GM12878 (cell line): Measurements from ENCODE around the gene FAM228A. TPM values are rescaled to one million over a fixed set of nuclear protein-coding genes. Genes with fewer than 3 reads are reported as not detected.

Experiments used
- ATAC-seq: fragments of 200-7000 bp; cut with Tn5 transposase; 3 replicates; pipeline ENCODE4 v1.9.1; 2020; ENCODE audit warnings: mild to moderate bottlenecking, moderate library complexity
- BruUV-seq: library from RNA; stranded (reverse); fragments of 400-500 nt; replicated peaks from 2 replicates; lab custom pipeline; 2021; lab: Mats Ljungman, UMichigan
- CTCF ChIA-PET: fragments of 300-600 bp; sonication (Branson Sonifier 250); formaldehyde crosslinking; extraction: SDS; loops from one replicate; lab custom pipeline; 2021; ENCODE audit warnings: inconsistent platforms; lab: Yijun Ruan, JAX
- POLR2A ChIA-PET: fragments of 350-600 bp; formaldehyde crosslinking; extraction: SDS; loops from one replicate; lab custom pipeline; 2021; ENCODE audit warnings: inconsistent platforms; lab: Charles Lee
- RAD21 ChIA-PET: fragments of 300-600 bp; sonication (Branson Sonifier 250); formaldehyde crosslinking; loops from one replicate; lab custom pipeline; 2023; ENCODE audit warnings: antibody characterized with exemption; ENCODE audit not compliant: unreplicated experiment; lab: Charles Lee
- SMC1A ChIA-PET: fragments of 300-600 bp; sonication (Branson Sonifier 250); formaldehyde crosslinking; loops from one replicate; lab custom pipeline; 2023; ENCODE audit not compliant: unreplicated experiment, uncharacterized antibody; lab: Charles Lee
- DNase-seq: peaks from one replicate; pipeline ENCODE4 v3.0.0-alpha.2; 2011; ENCODE audit warnings: low read depth, low spot score
- FAIRE-seq: peaks from 3 replicates; lab custom pipeline; 2011; peaks lifted over from hg19 to GRCh38; lab: Jason Lieb, UNC
- H2AFZ ChIP-seq: 2 replicates; pipeline ENCODE4 v1.6.0; 2011; ENCODE audit warnings: low read depth, low read length, control low read depth; ENCODE audit not compliant: control insufficient read depth
- H3K27ac ChIP-seq: 2 replicates; pipeline ENCODE4 v1.5.1; 2011; ENCODE audit warnings: control low read depth; ENCODE audit not compliant: control insufficient read depth, insufficient read depth
- H3K27me3 ChIP-seq, 2 experiments: replicated peaks in 1 of 2; 2 replicates each; pipeline versions ENCODE4 v1.6.0 to v1.6.1; 2011; ENCODE audit warnings: low read length in 1 of 2; ENCODE audit not compliant: control insufficient read depth in 2 of 2, insufficient read depth in 2 of 2
- H3K36me3 ChIP-seq, 2 experiments: 2 replicates each; pipeline ENCODE4 v1.5.1; 2011; ENCODE audit warnings: low read length in 1 of 2; ENCODE audit not compliant: control insufficient read depth in 2 of 2, insufficient read depth in 2 of 2
- H3K4me1 ChIP-seq: 2 replicates; pipeline ENCODE4 v1.6.1; 2011; ENCODE audit warnings: mild to moderate bottlenecking, low read length, moderate library complexity, mixed read lengths; ENCODE audit not compliant: control insufficient read depth, insufficient read depth
- H3K4me2 ChIP-seq: 2 replicates; pipeline ENCODE4 v1.6.0; 2011; ENCODE audit warnings: control low read depth; ENCODE audit not compliant: control insufficient read depth, insufficient read depth
- H3K4me3 ChIP-seq: fragments of 200-600 bp; sonication (generic); 2 replicates; pipeline ENCODE4 v1.5.1; 2016
- H3K79me2 ChIP-seq: 2 replicates; pipeline ENCODE4 v1.6.0; 2011; ENCODE audit warnings: low read length; ENCODE audit not compliant: control insufficient read depth, insufficient read depth
- H3K9ac ChIP-seq: 2 replicates; pipeline ENCODE4 v1.8.0; 2011; ENCODE audit warnings: low read length, control low read depth, mixed read lengths; ENCODE audit not compliant: control insufficient read depth, insufficient read depth
- H3K9me3 ChIP-seq: replicated peaks from 3 replicates; pipeline ENCODE4 v1.5.1; 2011; ENCODE audit warnings: mild to moderate bottlenecking, low read length; ENCODE audit not compliant: control insufficient read depth, insufficient read depth
- H4K20me1 ChIP-seq: 2 replicates; pipeline ENCODE4 v1.6.0; 2011; ENCODE audit not compliant: control insufficient read depth, insufficient read depth
- BACH1 ChIP-seq: fragments of 450-650 bp; IDR thresholded peaks from 2 replicates; pipeline ENCODE4 v1.6.1; 2017; ENCODE audit warnings: mild to moderate bottlenecking, borderline replicate concordance
- ETV6 ChIP-seq, 2 experiments: fragments of 450-650 bp in 1 of 2; IDR thresholded peaks in 1 of 2; conservative IDR thresholded peaks in 1 of 2; 2 replicates each; pipeline ENCODE4 v1.6.1; 2014; ENCODE audit warnings: antibody characterized with exemption in 1 of 2, borderline replicate concordance in 1 of 2, low read depth in 1 of 2, mild to moderate bottlenecking in 1 of 2, moderate library complexity in 1 of 2
- IKZF1 ChIP-seq: fragments of 450-650 bp; conservative IDR thresholded peaks from 2 replicates; pipeline ENCODE4 v1.6.1; 2017; ENCODE audit warnings: antibody characterized with exemption, mild to moderate bottlenecking
- KAT2A ChIP-seq: conservative IDR thresholded peaks from 2 replicates; pipeline ENCODE4 v1.6.1; 2011; ENCODE audit warnings: low read depth, low read length; ENCODE audit not compliant: control insufficient read depth
- KLF5 ChIP-seq: fragments of 450-650 bp; IDR thresholded peaks from 2 replicates; pipeline ENCODE4 v1.6.1; 2014; ENCODE audit warnings: mild to moderate bottlenecking; ENCODE audit not compliant: partially characterized antibody
- MYB ChIP-seq: fragments of 150-350 bp; IDR thresholded peaks from 2 replicates; pipeline ENCODE4 v1.6.1; 2014; ENCODE audit warnings: mild to moderate bottlenecking, low read depth, low read length, borderline replicate concordance
- NFYA ChIP-seq: IDR thresholded peaks from 2 replicates; pipeline ENCODE4 v1.6.1; 2011; ENCODE audit warnings: low read depth, mild to moderate bottlenecking, low read length, improper control_type of control experiment, borderline replicate concordance
- NR2C2 ChIP-seq: IDR thresholded peaks from 2 replicates; pipeline ENCODE4 v1.6.1; 2011; ENCODE audit warnings: borderline replicate concordance, low read depth; ENCODE audit not compliant: control insufficient read depth, insufficient read length
- RB1 ChIP-seq: fragments of 450-650 bp; formaldehyde crosslinking; IDR thresholded peaks from 2 replicates; pipeline ENCODE4 v1.6.1; 2017; ENCODE audit warnings: mild to moderate bottlenecking, borderline replicate concordance
- SMAD5 ChIP-seq: IDR thresholded peaks from 2 replicates; pipeline ENCODE4 v1.6.1; 2016; ENCODE audit warnings: antibody characterized with exemption, low read depth
- SMC3 ChIP-seq: IDR thresholded peaks from 2 replicates; pipeline ENCODE4 v1.6.1; 2011; ENCODE audit warnings: low read length, improper control_type of control experiment, borderline replicate concordance
- SP1 ChIP-seq: IDR thresholded peaks from one replicate; pipeline ENCODE4 v1.6.1; 2011; ENCODE audit warnings: low read depth, low read length
- SPI1 ChIP-seq: IDR thresholded peaks from 2 replicates; pipeline ENCODE4 v1.6.1; 2011; ENCODE audit warnings: low read depth, mild to moderate bottlenecking, low read length, moderate library complexity, borderline replicate concordance; ENCODE audit not compliant: insufficient read depth
- SRF ChIP-seq, 2 experiments: IDR thresholded peaks; 2 replicates each; pipeline ENCODE4 v1.6.1; 2011; ENCODE audit warnings: low read depth in 2 of 2, low read length in 2 of 2, mild to moderate bottlenecking in 1 of 2, moderate library complexity in 1 of 2
- STAT3 ChIP-seq: IDR thresholded peaks from 2 replicates; pipeline ENCODE4 v1.6.1; 2011; ENCODE audit warnings: low read depth, low read length, improper control_type of control experiment
- ZNF384 ChIP-seq: IDR thresholded peaks from 2 replicates; pipeline ENCODE4 v1.6.1; 2012; ENCODE audit warnings: low read depth, mild to moderate bottlenecking, low read length, improper control_type of control experiment, borderline replicate concordance
- ZNF592 ChIP-seq: fragments of 450-650 bp; IDR thresholded peaks from 2 replicates; pipeline ENCODE4 v1.6.1; 2017; ENCODE audit warnings: mild to moderate bottlenecking, moderate library complexity
- WGBS: methylation state at CpG from one replicate; pipeline ENCODE4 v1.1.6; 2016; ENCODE audit warnings: low lambda C conversion rate; ENCODE audit not compliant: insufficient replicate concordance, insufficient coverage; ENCODE audit errors: missing lambda C conversion rate; 5-methylcytosine and 5-hydroxymethylcytosine counted together
- in situ Hi-C: fragments of 300-500 bp; cut with MboI; formaldehyde crosslinking; loops from 9 replicates; pipeline ENCODE4 v1.14.3; 2018; ENCODE audit warnings: mixed read lengths
- intact Hi-C: fragments of 100-400 bp; cut with micrococcal nuclease; formaldehyde crosslinking; loops from one replicate; pipeline ENCODE4 v1.14.2; 2022; ENCODE audit not compliant: unreplicated experiment
- polyA plus RNA-seq, 11 experiments: library from polyadenylated mRNA; depleted of rRNA in 4 of 11; unstranded in 6 of 11; stranded (reverse) in 5 of 11; fragments of >200 nt; fragmentation: Nextera tagmentation in 4 of 11; fragmentation: Illumina TruSeq in 1 of 11; extraction: Ambion mirVana in 4 of 11; extraction: Trizol in 1 of 11; gene quantifications; 1 replicate in 1 of 11; 2 replicates in 10 of 11; pipeline versions ENCODE4 v1.2.1 to v1.2.3, GENCODE V29; 2011 to 2016; ENCODE audit warnings: inconsistent platforms in 2 of 11, missing spikeins in 2 of 11, low read depth in 1 of 11
- total RNA-seq, 4 experiments: library from RNA; depleted of rRNA in 3 of 4; stranded (reverse); fragments of >200 nt in 3 of 4; fragmentation: Illumina TruSeq in 1 of 4; extraction: Trizol in 1 of 4; gene quantifications; 2 replicates each; pipeline versions ENCODE4 v1.2.1 to v1.2.3, GENCODE V29; 2013 to 2021
- TF ChIP-seq, protein P1 (sequence below): IDR thresholded peaks from 2 replicates; pipeline ENCODE4 v1.6.1; 2011; ENCODE audit warnings: low read depth, mild to moderate bottlenecking, low read length, moderate library complexity, borderline replicate concordance; ENCODE audit errors: extremely low read depth

FAM228A gene
- total and polyA plus RNA-seq, 10 of the 15 experiments (the other 5 are each of a cell fraction or from before 2014, with no cell fraction given) = 0.06 TPM; not detected in 9

GRCh38 chr2:24203787-24204150 is 28.9 kb downstream of the FAM228A start (continued):
- no peak for TF ChIP-seq NFYA

DNA sequence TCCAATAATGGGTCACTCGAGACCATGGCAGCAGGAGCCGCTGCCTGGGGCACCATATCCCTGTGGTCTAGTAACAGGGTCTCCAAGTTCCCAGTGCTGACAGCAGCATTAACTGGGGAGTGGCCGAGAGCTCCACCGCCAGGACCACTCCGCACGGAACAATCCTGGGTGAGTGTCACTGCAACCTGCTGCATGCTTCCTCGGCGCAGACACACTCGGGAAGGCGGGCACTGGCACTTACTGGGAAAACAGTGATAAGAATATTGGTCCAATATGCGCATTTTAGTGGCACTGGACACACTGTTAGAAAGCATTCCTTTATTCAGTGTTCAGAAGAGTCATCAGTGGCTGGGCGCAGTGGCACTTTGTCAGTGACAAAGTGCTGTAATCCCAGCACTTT is 29.7 kb downstream of the FAM228A start:
- Histone ChIP-seq H3K27ac (no peak overlapping the region), H3K79me2 (no peaks in the 10 kb centered on the region), H4K20me1 (no peaks in the 10 kb centered on the region), H3K4me1 (no peaks in the 10 kb centered on the region), H3K4me2 (no peak overlapping the region), H3K9me3 (no peaks in the 10 kb centered on the region), H3K36me3 (peaks cover 9 to 22% of the 10 kb centered on the region in 2 experiments), H3K4me3 (no peak overlapping the region), H3K9ac (no peak overlapping the region), H2AFZ (no peak overlapping the region), H3K27me3 (no peaks in the 10 kb centered on the region)
- POLR2A ChIA-PET = no interaction called here
- DNase-seq = no peak
- no TSS peak for BruUV-seq
- RAD21 ChIA-PET = no interaction called here
- no peak for ATAC-seq
- no peak for TF ChIP-seq SMAD5
- TF ChIP-seq STAT3 = no peak
- no peak for TF ChIP-seq KLF5
- no peak for TF ChIP-seq BACH1
- no peak for TF ChIP-seq ETV6 (conservative IDR thresholded peaks at IDR 0.05 in 1 of 2, IDR thresholded peaks at IDR 0.05 in 1 of 2; ENCODE audit: borderline replicate concordance in 1 of 2, low read depth in 1 of 2)
- TF ChIP-seq RB1 = no peak
- no peak for TF ChIP-seq NR2C2
- no peak for TF ChIP-seq SPI1
- TF ChIP-seq KAT2A = no peak
- no peak for TF ChIP-seq SMC3
- TF ChIP-seq, protein P1, sequence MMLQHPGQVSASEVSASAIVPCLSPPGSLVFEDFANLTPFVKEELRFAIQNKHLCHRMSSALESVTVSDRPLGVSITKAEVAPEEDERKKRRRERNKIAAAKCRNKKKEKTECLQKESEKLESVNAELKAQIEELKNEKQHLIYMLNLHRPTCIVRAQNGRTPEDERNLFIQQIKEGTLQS = no peak
- TF ChIP-seq SRF (IDR thresholded peaks at IDR 0.05; ENCODE audit: low read depth in 2 of 2, low read length in 2 of 2) = no peak
- no peak for TF ChIP-seq SP1
- no peak for TF ChIP-seq IKZF1
- TF ChIP-seq MYB = no peak
- no peak for TF ChIP-seq ZNF592
- no peak for TF ChIP-seq ZNF384
- CTCF ChIA-PET = no interaction called here
- intact Hi-C loops = no loop called here
- in situ Hi-C loops = no loop called here
- 98% methylated on average over 12 of the region's 12 CpGs for WGBS
- SMC1A ChIA-PET = no interaction called here
- FAIRE-seq = no peak
